ENCODE data around the gene SMR3A.

The SMR3A gene

DNA sequence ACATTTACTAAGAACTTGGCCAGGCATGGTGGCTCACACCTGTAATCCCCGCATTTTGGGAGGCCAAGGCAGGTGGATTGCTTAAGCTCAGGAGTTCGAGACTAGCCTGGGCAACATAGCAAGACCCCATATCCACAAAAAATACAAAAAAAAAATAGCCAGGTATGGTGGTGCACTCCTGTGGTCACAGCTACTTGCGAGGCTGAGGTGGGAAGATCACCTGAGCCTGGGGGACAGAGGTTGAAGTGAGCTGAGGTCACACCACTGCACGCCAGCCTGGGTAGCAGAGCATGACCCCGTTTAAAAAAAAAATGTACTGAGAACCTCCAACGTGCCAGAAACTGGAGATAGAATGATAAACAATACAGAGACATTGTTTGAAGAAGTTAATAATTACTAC lies 45.2 kb downstream of the SMR3A start:
- no peak for TF ChIP-seq EZH2phosphoT487 (IDR thresholded peaks at IDR 0.05; ENCODE audit: borderline replicate concordance, low read length)
- no peak for TF ChIP-seq CTCF (IDR thresholded peaks at IDR 0.05; ENCODE audit: low read depth, low read length, poor library complexity, severe bottlenecking)
- Histone ChIP-seq H3K27ac (ENCODE audit: low read depth, low read length) (peak overlapping the region; percentile 53), H3K4me2 (ENCODE audit: low read length) (peak overlapping the region; percentile 66)

More for the DNA sequence above, 45.2 kb downstream of the SMR3A start:
- H3F3A ChIP-seq (ENCODE audit: control insufficient read depth, insufficient read depth) = no peaks in the 10 kb centered on the region
- 0 out of 2 replicates have a peak, but pooled peaks cover 3% of the 10 kb centered on the region for H3K9me3 ChIP-seq (ENCODE audit: control insufficient read depth, insufficient read depth, low read length)
- H3K79me2 ChIP-seq (ENCODE audit: control insufficient read depth, low read length) = no peaks in the 10 kb centered on the region
- no peaks in the 10 kb centered on the region for H3K9me2 ChIP-seq (replicated peaks; ENCODE audit: control insufficient read depth, low read length)
- no peaks in the 10 kb centered on the region for H3K27me3 ChIP-seq (ENCODE audit: control insufficient read depth, low read length)
- H3K4me3 ChIP-seq (ENCODE audit: low read length) = no peak overlapping the region
- H4K20me1 ChIP-seq (ENCODE audit: control insufficient read depth, insufficient read depth, low read depth, low read length) = no peaks in the 10 kb centered on the region
- H3K4me1 ChIP-seq (ENCODE audit: control insufficient read depth, low read length) = peaks cover 38% of the 10 kb centered on the region
- H3K36me3 ChIP-seq (ENCODE audit: control insufficient read depth, low read length) = peaks cover 5% of the 10 kb centered on the region; the same call in 1 of the 2 replicates
